Breast epithelium (tissue), 3 donors: ENCODE measurements around the gene SPINK5.

Source experiments
- POLR2AphosphoS5 ChIP-seq, 3 donors: sonication (generic); formaldehyde crosslinking; IDR thresholded peaks; one replicate each; pipeline ENCODE4 v1.6.1; 2017; ENCODE audit warnings: antibody characterized with exemption in 3 of 3
- TF ChIP-seq, protein P1 (sequence below), 3 donors: fragments of 450-650 bp; IDR thresholded peaks; one replicate each; pipeline ENCODE4 v1.5.1; 2016 to 2017; ENCODE audit warnings: antibody characterized with exemption in 3 of 3, mild to moderate bottlenecking in 3 of 3, moderate library complexity in 3 of 3

- TF ChIP-seq, protein P1, sequence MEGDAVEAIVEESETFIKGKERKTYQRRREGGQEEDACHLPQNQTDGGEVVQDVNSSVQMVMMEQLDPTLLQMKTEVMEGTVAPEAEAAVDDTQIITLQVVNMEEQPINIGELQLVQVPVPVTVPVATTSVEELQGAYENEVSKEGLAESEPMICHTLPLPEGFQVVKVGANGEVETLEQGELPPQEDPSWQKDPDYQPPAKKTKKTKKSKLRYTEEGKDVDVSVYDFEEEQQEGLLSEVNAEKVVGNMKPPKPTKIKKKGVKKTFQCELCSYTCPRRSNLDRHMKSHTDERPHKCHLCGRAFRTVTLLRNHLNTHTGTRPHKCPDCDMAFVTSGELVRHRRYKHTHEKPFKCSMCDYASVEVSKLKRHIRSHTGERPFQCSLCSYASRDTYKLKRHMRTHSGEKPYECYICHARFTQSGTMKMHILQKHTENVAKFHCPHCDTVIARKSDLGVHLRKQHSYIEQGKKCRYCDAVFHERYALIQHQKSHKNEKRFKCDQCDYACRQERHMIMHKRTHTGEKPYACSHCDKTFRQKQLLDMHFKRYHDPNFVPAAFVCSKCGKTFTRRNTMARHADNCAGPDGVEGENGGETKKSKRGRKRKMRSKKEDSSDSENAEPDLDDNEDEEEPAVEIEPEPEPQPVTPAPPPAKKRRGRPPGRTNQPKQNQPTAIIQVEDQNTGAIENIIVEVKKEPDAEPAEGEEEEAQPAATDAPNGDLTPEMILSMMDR (IDR thresholded peaks at IDR 0.05), result no peak
- TF ChIP-seq POLR2AphosphoS5 (IDR thresholded peaks at IDR 0.05), result no peak
These were observed 43.8 kb downstream of the SPINK5 start for GRCh38 chr5:148107608-148108007.
